RWPE2 (cell line): Measurements from ENCODE around the gene SLC28A1.
A peak's percentile ranks its signal among the peaks of the same experiment; 100 is the strongest.

Experiments
- ATAC-seq: fragments of 200-7000 bp; cut with Tn5 transposase; 3 replicates; pipeline ENCODE4 v1.9.1; 2021; ENCODE audit warnings: low read depth
- DNase-seq: peaks from one replicate; pipeline ENCODE4 v3.0.0-alpha.2; 2020; ENCODE audit warnings: low spot score
- H3K27ac ChIP-seq: fragments of 450-650 bp; 2 replicates; pipeline ENCODE4 v1.5.1; 2017; ENCODE audit warnings: mild to moderate bottlenecking; ENCODE audit not compliant: poor library complexity, severe bottlenecking
- H3K27me3 ChIP-seq: fragments of 250-450 bp; sonication (Bioruptor Pico); 2 replicates; pipeline ENCODE4 v1.5.1; 2021; ENCODE audit warnings: mild to moderate bottlenecking, moderate library complexity; ENCODE audit not compliant: insufficient read depth, poor library complexity, severe bottlenecking
- H3K36me3 ChIP-seq: fragments of 250-450 bp; sonication (Bioruptor Pico); 2 replicates; pipeline ENCODE4 v1.5.1; 2020; ENCODE audit warnings: low read depth, mild to moderate bottlenecking, moderate library complexity
- H3K4me1 ChIP-seq: fragments of 250-450 bp; sonication (Bioruptor Pico); 2 replicates; pipeline ENCODE4 v1.5.1; 2021; ENCODE audit warnings: mild to moderate bottlenecking, moderate library complexity; ENCODE audit not compliant: insufficient read depth, poor library complexity, severe bottlenecking
- H3K4me3 ChIP-seq: fragments of 250-450 bp; sonication (Bioruptor Pico); 2 replicates; pipeline ENCODE4 v1.5.1; 2021; ENCODE audit warnings: mild to moderate bottlenecking, moderate library complexity; ENCODE audit not compliant: severe bottlenecking
- H3K9me3 ChIP-seq: fragments of 250-450 bp; sonication (Bioruptor Pico); 2 replicates; pipeline ENCODE4 v1.5.1; 2021; ENCODE audit warnings: mild to moderate bottlenecking, moderate library complexity; ENCODE audit not compliant: severe bottlenecking
- CTCF ChIP-seq: fragments of 450-650 bp; IDR thresholded peaks from one replicate; pipeline ENCODE4 v1.5.1; 2017; ENCODE audit warnings: mild to moderate bottlenecking, moderate library complexity; ENCODE audit not compliant: poor library complexity, severe bottlenecking

SLC28A1 gene

DNA sequence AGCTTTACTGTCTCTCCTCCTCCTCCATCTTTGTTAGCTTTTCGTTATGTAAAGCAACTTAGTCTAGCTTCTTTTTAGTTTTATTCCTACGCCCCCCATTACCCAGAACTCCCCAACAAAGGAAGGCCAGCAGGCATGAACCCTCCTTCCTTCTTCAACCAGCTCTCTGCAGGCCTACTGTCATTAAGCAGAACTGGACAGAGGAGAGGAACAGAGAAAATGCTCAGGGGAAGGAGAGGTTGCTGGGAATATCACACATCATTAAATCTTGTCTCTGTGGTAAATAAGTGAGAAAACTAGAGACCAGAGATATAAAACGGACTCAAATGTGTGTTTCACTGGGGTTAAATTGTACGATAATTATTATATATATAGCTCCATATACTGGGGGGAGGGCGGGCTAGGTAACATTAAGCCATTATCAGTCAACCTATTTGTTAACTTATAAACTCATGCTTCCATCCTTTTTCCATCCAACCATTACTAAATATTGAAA, 19.3 kb upstream of the SLC28A1 start:
- DNase-seq (no peak), ATAC-seq (no peak)
- Histone ChIP-seq H3K4me3 (no peak overlapping the region), H3K27me3 (no peaks in the 10 kb centered on the region), H3K4me1 (peaks cover 5% of the 10 kb centered on the region), H3K9me3 (no peaks in the 10 kb centered on the region), H3K36me3 (no peaks in the 10 kb centered on the region), H3K27ac (no peak overlapping the region)
- no peak for TF ChIP-seq CTCF

- Histone ChIP-seq H3K9me3 (no peaks in the 10 kb centered on the region), H3K27me3 (no peaks in the 10 kb centered on the region), H3K36me3 (no peaks in the 10 kb centered on the region), H3K4me1 (no peaks in the 10 kb centered on the region), H3K27ac (no peak overlapping the region), H3K4me3 (no peak overlapping the region)
- TF ChIP-seq CTCF, result no peak
- DNase-seq (no peak), ATAC-seq (no peak; the same call in 2 of the 3 replicates)
Measured at GRCh38 chr15:84868037-84868880, 16.2 kb upstream of the SLC28A1 start.

DNA sequence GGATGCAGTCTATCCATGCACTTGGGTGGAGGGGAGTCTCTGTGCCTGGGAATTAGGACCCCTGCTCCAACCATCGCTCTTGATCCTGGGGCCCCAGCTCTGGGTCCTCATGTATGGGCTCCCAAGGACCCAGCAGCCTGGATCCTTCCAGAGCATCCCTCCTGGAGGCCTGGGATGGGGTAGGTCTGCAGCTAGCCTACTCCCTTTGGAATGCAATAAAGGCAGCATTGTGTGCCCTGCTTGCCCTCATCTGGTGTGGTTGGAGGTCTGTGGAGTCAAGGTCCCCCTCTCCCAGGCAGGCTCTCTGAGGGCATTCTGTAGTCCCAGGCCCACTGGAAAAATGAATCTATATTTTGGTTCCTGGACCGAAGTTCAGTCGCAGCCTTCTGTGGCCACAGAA, 15.0 kb upstream of the SLC28A1 start:
- no peak for ATAC-seq
- no peaks in the 10 kb centered on the region for H3K36me3 ChIP-seq
- DNase-seq, result no peak
- TF ChIP-seq CTCF, result no peak
- H3K27me3 ChIP-seq, result no peaks in the 10 kb centered on the region
- no peak overlapping the region for H3K4me3 ChIP-seq
- H3K27ac ChIP-seq, result no peak overlapping the region
- no peaks in the 10 kb centered on the region for H3K4me1 ChIP-seq
- no peaks in the 10 kb centered on the region for H3K9me3 ChIP-seq

GRCh38 chr15:84871428-84871985, 13.0 kb upstream of the SLC28A1 start:
- Histone ChIP-seq H3K27me3 (no peaks in the 10 kb centered on the region), H3K36me3 (no peaks in the 10 kb centered on the region), H3K27ac (no peak overlapping the region), H3K9me3 (no peaks in the 10 kb centered on the region), H3K4me3 (no peak overlapping the region), H3K4me1 (no peaks in the 10 kb centered on the region)
- ATAC-seq, result no peak
- TF ChIP-seq CTCF, result peak; percentile 8
- no peak for DNase-seq
